DND-41 (cell line): ENCODE results near the gene TMA16.

Experiments used
- EZH2 ChIP-seq: IDR thresholded peaks from 3 replicates; pipeline ENCODE4 v1.6.1; 2012; ENCODE audit warnings: borderline replicate concordance, low read depth, mild to moderate bottlenecking, moderate library complexity, low read length, inconsistent platforms; ENCODE audit not compliant: severe bottlenecking
- TF ChIP-seq, protein P1 (sequence below): IDR thresholded peaks from 2 replicates; pipeline ENCODE4 v1.5.1; 2012; ENCODE audit warnings: borderline replicate concordance, low read length, moderate library complexity, mild to moderate bottlenecking; ENCODE audit not compliant: poor library complexity, severe bottlenecking; ENCODE audit errors: extremely low read depth

DNA sequence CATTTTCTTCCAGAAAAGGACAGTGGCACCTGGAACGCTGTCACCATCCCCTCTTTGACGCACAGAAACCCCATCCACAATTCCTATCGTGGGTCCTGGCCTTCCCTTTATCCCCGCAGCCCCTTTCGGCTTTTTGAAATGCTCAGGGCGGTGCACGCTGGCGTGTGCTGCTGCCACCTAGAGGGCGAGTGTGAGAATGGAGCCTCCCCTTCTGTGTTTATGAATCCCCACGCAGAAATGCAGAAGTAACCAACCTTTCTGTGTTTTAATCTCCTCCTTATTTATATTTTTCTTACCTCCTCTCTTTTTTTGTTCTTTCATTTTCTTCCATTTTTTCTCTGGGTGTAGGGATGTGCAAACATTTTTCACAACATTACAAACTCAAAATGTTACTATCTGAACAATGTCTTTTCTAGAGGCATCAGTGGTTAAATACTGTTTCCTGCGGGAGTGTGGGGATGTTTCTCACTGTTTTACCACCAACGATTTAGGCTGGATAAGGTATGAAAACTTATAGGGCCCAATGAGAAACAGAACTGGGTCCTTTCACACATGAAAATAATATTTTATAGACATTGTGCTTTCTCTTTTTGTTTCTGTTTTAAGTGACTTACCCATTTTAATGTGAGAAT is 50.0 kb downstream of the TMA16 start:
- TF ChIP-seq, protein P1, sequence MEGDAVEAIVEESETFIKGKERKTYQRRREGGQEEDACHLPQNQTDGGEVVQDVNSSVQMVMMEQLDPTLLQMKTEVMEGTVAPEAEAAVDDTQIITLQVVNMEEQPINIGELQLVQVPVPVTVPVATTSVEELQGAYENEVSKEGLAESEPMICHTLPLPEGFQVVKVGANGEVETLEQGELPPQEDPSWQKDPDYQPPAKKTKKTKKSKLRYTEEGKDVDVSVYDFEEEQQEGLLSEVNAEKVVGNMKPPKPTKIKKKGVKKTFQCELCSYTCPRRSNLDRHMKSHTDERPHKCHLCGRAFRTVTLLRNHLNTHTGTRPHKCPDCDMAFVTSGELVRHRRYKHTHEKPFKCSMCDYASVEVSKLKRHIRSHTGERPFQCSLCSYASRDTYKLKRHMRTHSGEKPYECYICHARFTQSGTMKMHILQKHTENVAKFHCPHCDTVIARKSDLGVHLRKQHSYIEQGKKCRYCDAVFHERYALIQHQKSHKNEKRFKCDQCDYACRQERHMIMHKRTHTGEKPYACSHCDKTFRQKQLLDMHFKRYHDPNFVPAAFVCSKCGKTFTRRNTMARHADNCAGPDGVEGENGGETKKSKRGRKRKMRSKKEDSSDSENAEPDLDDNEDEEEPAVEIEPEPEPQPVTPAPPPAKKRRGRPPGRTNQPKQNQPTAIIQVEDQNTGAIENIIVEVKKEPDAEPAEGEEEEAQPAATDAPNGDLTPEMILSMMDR, result peak; percentile 91
- no peak for TF ChIP-seq EZH2
